Measurements from ENCODE around the gene HOXB3. TPM values are rescaled to one million over a fixed set of nuclear protein-coding genes. Genes with fewer than 3 reads are reported as not detected.

HOXB3 gene
- 10 to 100 TPM; 16.0 to 23.6 TPM for total RNA-seq
- long read RNA-seq, donor 1, partial matches to known transcripts, result 0 of 4 reads
- long read RNA-seq, donor 1, other reads (novel, unspliced or antisense), result 4 of 4 reads
- long read RNA-seq, donor 2, partial matches to known transcripts, result 0 of 11 reads
- long read RNA-seq, donor 2, other reads (novel, unspliced or antisense), result 11 of 11 reads

DNA sequence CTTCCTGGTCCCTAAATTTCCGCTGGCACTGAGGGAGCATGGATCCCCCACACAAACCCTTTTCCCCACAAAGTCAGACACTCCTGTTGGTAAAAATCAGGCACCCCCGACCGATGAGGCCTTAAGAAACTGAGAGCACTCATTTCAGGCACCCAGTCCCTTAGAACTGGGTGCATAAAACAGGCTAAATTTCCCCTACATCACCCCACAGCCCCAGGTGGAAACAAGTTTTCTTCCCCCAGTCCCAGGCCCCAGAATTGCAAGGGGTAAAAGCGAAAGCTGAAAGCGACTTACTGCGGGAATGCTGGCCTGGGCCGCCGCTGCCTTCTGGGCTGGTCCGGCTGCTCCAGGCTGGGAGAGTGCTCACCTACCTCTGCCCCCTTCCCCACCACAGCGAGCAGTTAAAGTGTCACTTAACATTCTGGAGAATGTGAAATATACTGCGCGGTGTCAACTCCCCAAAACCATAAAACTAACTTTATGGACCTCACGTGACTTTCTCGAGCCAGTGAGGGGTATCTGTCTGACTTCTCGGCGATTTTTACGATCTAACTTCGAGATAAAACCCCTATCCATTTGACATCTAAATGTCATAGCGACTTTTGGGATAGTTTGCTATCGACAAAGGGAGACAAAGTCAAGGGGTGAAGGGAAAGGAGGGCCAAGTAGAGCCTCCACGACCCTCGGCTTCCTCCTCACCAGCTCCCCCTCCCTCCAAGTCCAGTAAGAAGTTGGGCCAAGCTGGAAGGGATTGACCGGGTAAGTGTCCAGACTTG lies at the start of gene HOXB3:
TSS of gene HOXB3 (minus strand) at position 411 of the 776 bp plus-strand sequence. CDS start 37,767 bp downstream, outside the sequence.
- no peak for DNase-seq (ENCODE audit: low spot score)
- intact Hi-C loops (cut with DNase I), result loop anchor here (1.0 to 10.0 kb wide), 3 partner anchors 97 to 238 kb away; no protein-coding TSS in a partner anchor

DNA sequence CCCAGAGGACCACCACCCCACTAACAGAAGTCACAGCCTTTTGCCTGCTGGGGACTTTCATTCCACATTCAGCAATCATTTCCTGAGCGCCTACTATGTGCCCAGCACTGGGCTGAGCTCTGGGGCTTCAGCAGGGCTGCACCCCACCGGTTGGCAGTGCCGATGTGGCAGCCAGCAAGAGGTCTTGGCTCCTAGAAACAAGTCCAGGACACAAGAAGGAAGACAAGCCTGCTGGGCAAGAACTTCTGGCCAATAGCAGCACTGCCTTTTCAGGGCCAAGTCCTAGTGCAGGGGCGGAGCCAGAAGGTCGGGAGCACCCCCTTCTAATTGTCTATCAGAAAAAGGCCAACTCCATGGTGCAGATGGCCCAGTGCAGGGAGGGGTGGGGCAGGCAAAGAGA lies 49.1 kb upstream of the HOXB3 start:
- intact Hi-C loops (cut with DNase I), result no loop called here
- peak; percentile 58 for DNase-seq (ENCODE audit: low spot score)

DNA sequence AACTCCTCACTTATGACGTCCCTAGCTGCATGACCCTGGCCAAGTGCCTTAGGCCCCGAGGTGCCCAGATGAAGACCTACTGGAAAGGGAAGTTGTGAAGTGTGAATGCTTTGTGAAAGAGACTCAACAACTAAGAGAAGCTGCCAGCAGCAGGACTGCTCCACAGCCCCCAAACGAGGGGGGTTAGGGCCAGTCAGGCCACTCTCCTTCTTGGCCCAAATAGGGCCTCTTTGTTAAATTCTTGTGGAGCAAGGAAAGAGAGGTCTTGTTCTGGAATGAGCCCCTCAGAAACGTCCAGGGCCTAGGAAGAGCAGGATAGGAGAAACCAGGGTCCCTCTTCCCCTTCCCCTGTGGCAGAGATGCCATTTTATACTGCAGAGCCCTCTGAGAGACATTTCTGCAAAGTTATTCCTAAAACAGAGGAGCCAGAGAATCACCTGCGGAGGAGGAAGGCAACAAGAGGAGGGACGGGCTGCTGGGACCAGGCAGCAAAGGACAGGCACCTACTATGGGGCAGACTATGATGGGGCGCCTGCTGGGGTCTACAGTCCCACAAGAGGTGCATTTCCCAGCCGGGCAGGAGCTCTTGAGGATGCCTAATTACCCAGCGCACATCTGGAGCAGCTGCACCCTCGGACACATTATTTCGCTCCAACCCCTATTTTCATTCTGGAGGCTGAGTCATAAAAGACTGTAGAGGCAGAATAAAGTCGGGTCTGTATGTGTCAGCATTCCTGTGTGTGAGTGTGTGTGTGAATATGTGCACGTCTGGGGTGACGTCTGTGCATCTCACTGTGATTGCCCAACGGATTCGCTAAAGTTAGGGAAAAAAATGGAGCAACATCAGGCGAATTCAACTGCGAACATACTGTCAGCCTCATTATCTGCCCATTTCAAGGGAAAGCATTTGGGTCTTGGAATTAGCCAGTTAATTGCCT lies 47.6 kb upstream of the HOXB3 start:
- peak; percentile 4 for DNase-seq (ENCODE audit: low spot score)
- intact Hi-C loops (cut with DNase I), result no loop called here

GRCh38 chr17:48636177-48637018 lies 46.4 kb upstream of the HOXB3 start:
- no peak for DNase-seq (ENCODE audit: low spot score)
- intact Hi-C loops (cut with DNase I), result no loop called here

- intact Hi-C loops (cut with DNase I), result no loop called here
- no peak for DNase-seq (ENCODE audit: low spot score)
These were observed 44.6 kb upstream of the HOXB3 start for GRCh38 chr17:48634493-48635208.

GRCh38 chr17:48633266-48633677 lies 43.2 kb upstream of the HOXB3 start:
- DNase-seq (ENCODE audit: low spot score), result peak; percentile 66
- intact Hi-C loops (cut with DNase I), result no loop called here

DNA sequence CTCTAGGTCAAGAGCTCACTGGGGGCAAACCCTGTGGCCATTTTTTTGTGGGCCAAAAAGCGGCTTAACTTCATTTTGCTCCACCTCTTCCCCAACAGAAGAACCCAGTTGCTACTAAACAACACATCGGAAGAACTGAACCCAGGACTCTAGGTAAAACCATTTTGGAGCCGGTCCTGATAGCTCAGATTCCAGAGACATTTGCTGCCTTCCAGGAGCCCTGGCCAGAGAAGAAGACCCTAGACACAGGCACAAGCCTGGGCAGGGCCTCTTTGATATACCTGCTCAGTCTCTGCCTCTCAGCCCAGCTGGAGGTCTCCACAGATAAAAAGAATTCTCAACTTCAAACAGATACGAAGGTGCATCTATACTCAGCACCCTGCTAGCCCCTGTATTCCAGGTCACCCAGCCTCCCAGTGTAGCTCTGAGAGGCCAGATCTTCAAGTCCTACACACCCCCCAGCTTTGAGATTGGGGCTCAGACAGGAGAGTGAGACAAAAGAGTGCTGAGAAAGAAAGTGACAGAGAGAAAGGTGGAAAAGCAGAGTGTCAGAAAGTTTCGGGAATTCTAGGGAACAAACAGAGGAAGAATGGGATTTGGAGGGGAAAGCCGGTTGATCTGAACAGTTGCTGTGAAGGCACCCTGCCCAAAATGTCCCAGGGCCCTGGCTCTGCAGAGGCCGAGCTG lies 42.7 kb upstream of the HOXB3 start:
- peak; percentile 31 for DNase-seq (ENCODE audit: low spot score)
- intact Hi-C loops (cut with DNase I), result no loop called here

GRCh38 chr17:48631693-48632578 lies 41.9 kb upstream of the HOXB3 start:
- DNase-seq (ENCODE audit: low spot score), result peak; percentile 65
- intact Hi-C loops (cut with DNase I), result no loop called here

- intact Hi-C loops (cut with DNase I), result no loop called here
- DNase-seq (ENCODE audit: low spot score), result peak; percentile 55
These were observed 41.1 kb upstream of the HOXB3 start for GRCh38 chr17:48630925-48631692.

DNA sequence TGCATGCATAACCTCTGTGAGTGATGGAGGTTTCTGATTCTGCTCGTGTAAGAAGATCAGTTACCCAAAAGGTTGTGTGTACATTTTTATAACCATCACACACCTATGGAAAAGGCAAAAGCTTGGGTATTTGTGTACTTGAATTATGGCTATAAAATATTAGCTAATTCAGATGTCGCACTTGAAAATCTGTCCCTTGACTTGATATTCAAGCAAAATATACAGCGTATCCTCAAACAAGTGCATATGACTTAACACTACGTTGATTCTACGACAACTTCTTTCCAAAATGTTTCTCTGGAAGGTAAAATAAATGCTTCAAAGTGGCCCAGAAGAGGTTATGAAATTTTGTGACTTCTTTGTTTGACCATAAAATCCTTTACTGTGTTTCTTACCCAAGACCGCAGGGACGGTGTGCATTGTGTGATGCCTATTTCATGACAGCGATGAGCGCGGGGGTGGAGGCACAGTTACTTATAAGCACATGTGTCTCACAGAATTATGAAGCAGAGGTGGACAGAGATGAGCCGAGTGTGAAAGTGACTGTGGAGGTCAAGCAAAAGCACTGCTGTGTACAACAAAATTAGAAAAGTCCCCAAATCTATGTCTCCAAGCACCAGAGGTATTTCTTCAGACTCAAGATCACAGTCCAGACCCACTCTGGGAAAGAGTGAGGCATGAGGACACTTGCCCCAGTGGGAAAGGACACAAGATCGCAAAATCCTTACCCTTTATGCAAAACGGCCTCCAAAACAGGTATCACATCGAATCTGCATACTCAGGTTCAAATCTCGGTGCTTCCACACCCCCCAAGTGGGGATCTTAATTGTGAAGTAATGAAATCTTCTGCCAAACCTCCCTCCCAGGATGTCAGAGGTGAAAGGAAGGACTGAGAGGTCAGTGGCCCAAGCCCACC lies 40.2 kb upstream of the HOXB3 start:
- peak; percentile 28 for DNase-seq (ENCODE audit: low spot score)
- intact Hi-C loops (cut with DNase I), result no loop called here

DNA sequence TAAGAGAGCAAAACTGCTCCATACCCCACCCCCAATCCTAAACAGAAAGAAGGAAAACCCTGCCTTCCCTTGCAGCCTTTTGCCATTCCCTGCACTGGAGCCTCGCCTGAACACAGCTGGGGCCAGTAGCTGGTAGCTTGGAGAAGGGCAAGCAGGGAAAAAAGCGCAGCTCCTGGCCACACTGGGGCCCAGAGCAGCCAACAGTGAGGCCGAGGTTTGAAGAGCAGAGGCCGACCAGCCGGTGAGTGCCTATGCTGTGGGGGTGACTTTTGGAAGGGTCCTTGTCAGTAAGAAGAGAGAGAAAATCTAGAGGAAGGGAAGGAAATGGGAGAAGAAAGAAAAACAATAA lies 39.3 kb upstream of the HOXB3 start:
- intact Hi-C loops (cut with DNase I), result no loop called here
- peak; percentile 38 for DNase-seq (ENCODE audit: low spot score)

GRCh38 chr17:48628649-48629410 lies 38.8 kb upstream of the HOXB3 start:
- intact Hi-C loops (cut with DNase I), result no loop called here
- DNase-seq (ENCODE audit: low spot score), result peak; percentile 52

- DNase-seq (ENCODE audit: low spot score), result peak; percentile 68
These were observed 37.8 kb upstream of the HOXB3 start for GRCh38 chr17:48627623-48628521.

More at GRCh38 chr17:48627623-48628521, 37.8 kb upstream of the HOXB3 start:
- intact Hi-C loops (cut with DNase I), result no loop called here
